ENCODE measurements around the gene SLC22A31.

GRCh38 chr16:89219365-89219764, 19.0 kb upstream of the SLC22A31 start:
- TF ChIP-seq, protein P1, sequence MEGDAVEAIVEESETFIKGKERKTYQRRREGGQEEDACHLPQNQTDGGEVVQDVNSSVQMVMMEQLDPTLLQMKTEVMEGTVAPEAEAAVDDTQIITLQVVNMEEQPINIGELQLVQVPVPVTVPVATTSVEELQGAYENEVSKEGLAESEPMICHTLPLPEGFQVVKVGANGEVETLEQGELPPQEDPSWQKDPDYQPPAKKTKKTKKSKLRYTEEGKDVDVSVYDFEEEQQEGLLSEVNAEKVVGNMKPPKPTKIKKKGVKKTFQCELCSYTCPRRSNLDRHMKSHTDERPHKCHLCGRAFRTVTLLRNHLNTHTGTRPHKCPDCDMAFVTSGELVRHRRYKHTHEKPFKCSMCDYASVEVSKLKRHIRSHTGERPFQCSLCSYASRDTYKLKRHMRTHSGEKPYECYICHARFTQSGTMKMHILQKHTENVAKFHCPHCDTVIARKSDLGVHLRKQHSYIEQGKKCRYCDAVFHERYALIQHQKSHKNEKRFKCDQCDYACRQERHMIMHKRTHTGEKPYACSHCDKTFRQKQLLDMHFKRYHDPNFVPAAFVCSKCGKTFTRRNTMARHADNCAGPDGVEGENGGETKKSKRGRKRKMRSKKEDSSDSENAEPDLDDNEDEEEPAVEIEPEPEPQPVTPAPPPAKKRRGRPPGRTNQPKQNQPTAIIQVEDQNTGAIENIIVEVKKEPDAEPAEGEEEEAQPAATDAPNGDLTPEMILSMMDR (IDR thresholded peaks at IDR 0.05) = no peak
- TF ChIP-seq POLR2A (IDR thresholded peaks at IDR 0.05) = no peak
